NT2/D1 (cell line): ENCODE data around the gene SLC7A6.
A peak's percentile ranks its signal among the peaks of the same experiment; 100 is the strongest.

Experiments used
- DNase-seq: peaks from one replicate; pipeline ENCODE4 v3.0.0-alpha.2; 2011; ENCODE audit warnings: low read depth, low spot score
- H3K27me3 ChIP-seq: 2 replicates; pipeline ENCODE4 v1.6.0; 2011; ENCODE audit warnings: mild to moderate bottlenecking; ENCODE audit not compliant: insufficient read length, insufficient read depth
- H3K36me3 ChIP-seq: 2 replicates; pipeline ENCODE4 v1.6.1; 2011; ENCODE audit warnings: mild to moderate bottlenecking, low read length, mixed read lengths; ENCODE audit not compliant: insufficient read depth, insufficient read length
- H3K4me1 ChIP-seq: 2 replicates; pipeline ENCODE4 v1.5.1; 2011; ENCODE audit not compliant: insufficient read depth, insufficient read length
- H3K4me3 ChIP-seq: 2 replicates; pipeline ENCODE4 v1.5.1; 2011; ENCODE audit warnings: low read depth; ENCODE audit not compliant: insufficient read length
- H3K9ac ChIP-seq: 2 replicates; pipeline ENCODE4 v1.6.0; 2011; ENCODE audit warnings: low read depth; ENCODE audit not compliant: insufficient read length
- H3K9me3 ChIP-seq: 2 replicates; pipeline ENCODE4 v1.5.1; 2011; ENCODE audit warnings: mild to moderate bottlenecking, low read length; ENCODE audit not compliant: insufficient read depth
- SUZ12 ChIP-seq: IDR thresholded peaks from 2 replicates; pipeline ENCODE4 v1.6.1; 2011; ENCODE audit not compliant: insufficient read length, insufficient read depth; ENCODE audit errors: extremely low read depth
- YY1 ChIP-seq: IDR thresholded peaks from 2 replicates; pipeline ENCODE4 v1.6.1; 2011; ENCODE audit not compliant: insufficient read length, insufficient read depth
- ZNF274 ChIP-seq: IDR thresholded peaks from 2 replicates; pipeline ENCODE4 v1.6.1; 2011; ENCODE audit warnings: mild to moderate bottlenecking, low read depth, low read length

Gene SLC7A6

DNA sequence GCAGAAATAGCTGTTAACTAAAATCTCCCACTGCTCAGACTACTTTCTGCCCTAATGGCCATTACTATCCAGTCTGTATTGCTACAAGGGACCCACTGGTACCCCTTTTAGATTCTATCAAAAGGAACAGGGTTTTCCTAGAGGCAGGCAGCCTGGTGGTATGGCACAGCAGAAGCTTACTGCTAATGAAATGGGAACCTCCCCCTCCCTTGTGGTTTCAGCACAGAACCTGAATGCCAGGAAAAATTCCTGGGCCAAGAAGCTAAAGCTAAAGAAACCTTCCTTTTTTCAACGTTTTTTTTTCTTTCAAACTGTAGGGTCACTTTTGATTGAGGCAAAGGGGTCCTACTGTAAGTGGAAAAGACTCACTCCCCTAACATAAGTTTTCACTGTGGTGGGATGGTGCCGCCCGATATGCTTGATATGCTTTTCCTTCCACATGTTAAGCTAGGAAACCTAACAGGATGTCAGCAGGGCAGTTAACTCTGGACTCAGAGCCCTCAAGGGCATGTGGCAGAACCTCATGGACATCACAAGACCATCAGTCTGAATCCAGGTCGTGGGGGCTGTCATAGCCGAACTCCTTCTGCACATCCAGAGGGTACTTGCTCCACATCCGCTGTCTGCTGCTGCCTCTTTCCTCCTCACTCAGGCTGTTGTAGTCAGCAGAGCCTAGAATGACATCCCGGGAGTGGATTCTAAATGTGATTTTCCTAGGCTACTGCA, 36.6 kb downstream of the SLC7A6 start:
- H3K4me1 ChIP-seq = peaks cover 3% of the 10 kb centered on the region
- H3K4me3 ChIP-seq = no peak overlapping the region
- TF ChIP-seq YY1 (no peak), ZNF274 (no peak), SUZ12 (no peak)
- DNase-seq = no peak
- H3K36me3 ChIP-seq = peaks cover 95% of the 10 kb centered on the region
- H3K9ac ChIP-seq = peak overlapping the region; percentile 32
- H3K27me3 ChIP-seq = no peaks in the 10 kb centered on the region
- no peaks in the 10 kb centered on the region for H3K9me3 ChIP-seq

DNA sequence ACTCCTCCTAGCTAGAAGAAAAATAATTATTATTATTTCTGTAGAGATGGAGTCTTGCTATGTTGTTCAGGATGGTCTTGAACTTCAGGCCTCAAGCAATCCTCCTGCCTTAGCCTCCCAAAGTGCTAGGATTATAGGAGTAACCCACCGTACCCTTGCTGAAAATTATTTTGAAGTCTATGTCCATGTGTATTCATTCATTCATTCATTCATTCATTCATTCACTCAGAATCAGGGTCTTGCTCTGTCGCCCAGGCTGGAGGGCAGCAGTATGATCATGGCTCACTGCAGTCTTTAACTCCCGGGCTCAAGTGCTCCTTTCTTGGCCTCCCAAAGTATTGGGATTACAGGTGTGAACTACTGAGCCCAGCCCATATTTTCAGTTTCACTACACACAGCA, 42.3 kb downstream of the SLC7A6 start:
- Histone ChIP-seq H3K4me1 (no peaks in the 10 kb centered on the region), H3K36me3 (peaks cover 75% of the 10 kb centered on the region), H3K9me3 (no peaks in the 10 kb centered on the region), H3K9ac (no peak overlapping the region), H3K27me3 (no peaks in the 10 kb centered on the region), H3K4me3 (no peak overlapping the region)
- no peak for DNase-seq
- TF ChIP-seq YY1 = no peak
- TF ChIP-seq SUZ12 = no peak
- no peak for TF ChIP-seq ZNF274

DNA sequence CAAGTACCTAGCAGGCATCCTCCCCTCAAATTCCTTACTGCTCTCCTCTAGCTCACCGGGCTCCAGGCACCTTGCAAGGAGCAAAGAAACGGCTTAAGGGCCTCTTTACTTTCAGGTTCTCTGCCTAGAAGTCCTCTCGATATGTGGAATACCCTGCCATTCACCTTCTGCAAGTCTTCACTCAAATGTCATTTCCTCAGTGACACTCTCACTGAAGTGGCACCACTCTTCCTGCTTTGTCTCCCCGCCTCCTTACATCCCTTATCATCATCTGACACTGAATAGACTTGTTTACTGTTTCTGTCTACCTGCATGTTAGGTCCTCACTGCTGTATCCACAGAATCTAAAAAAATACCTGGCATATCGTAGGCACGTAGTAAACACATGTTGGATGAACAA, 45.5 kb downstream of the SLC7A6 start:
- Histone ChIP-seq H3K4me3 (peak overlapping the region; percentile 99), H3K27me3 (no peaks in the 10 kb centered on the region), H3K36me3 (peaks cover 65% of the 10 kb centered on the region), H3K9ac (peak overlapping the region; percentile 100), H3K9me3 (no peaks in the 10 kb centered on the region), H3K4me1 (no peaks in the 10 kb centered on the region)
- TF ChIP-seq YY1 (no peak), ZNF274 (no peak), SUZ12 (no peak)
- DNase-seq = no peak

DNA sequence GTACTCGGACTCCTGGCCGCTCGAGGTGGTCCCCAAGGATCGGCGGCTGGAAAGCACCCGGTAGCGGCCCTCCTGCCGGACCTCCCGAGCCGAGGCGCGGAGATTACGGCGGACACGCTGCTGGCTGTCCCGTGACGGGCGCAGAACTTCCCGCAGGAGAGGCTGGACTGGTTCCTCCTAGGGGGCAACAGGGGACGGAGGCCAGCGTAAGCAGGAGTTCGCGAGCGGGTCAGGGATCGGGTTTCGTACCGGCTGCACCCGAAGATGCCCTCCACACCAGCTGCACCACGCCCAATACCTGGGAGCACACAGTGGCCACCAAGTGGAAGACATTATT, 46.1 kb downstream of the SLC7A6 start:
- H3K9me3 ChIP-seq = no peaks in the 10 kb centered on the region
- no peaks in the 10 kb centered on the region for H3K27me3 ChIP-seq
- no peak for DNase-seq
- H3K9ac ChIP-seq = peak overlapping the region; percentile 100
- H3K4me1 ChIP-seq = no peaks in the 10 kb centered on the region
- no peak for TF ChIP-seq SUZ12
- no peak for TF ChIP-seq YY1
- TF ChIP-seq ZNF274 = no peak
- H3K36me3 ChIP-seq = peaks cover 60% of the 10 kb centered on the region
- peak overlapping the region; percentile 99 for H3K4me3 ChIP-seq

DNA sequence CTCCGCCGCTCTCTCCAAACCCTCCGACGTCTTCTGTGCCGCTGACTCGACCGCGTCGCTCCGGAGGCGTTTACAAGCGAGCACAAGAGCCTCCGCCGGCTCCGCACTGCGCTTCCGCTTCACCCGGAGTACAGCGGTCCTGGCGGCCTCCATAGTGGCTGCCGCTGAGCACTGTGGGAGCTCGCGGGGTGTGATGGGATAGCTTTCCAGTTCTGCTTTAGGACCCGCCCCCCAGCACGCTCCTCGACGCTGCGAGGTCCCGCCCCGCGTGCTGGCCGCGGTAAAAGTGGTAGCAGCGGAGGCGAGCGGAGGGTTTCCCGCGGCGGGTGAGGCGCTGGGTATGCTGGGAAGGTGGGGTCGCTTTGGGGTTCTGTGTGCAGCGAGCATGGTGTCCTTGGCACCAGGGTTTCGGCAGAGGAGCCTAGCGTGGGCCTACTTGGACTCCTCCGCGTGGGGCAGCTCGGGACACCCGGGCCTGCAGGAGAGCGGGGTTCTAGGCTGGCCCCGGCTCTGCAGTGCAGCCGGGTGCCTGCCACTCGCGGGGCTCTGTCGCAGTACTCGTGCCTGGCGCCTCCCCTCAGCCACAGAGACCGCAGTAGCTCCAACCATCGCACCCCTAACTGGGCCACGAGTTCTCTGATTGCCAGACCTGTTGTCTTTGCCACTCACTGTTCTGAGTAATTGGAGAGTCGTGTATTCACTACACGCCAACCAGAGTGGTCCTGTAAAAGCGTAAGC, 46.6 kb downstream of the SLC7A6 start, which contains the start of the genes PRMT7 and SLC7A6OS:
TSS of gene PRMT7 (plus strand) at position 246 of the 738 bp plus-strand sequence. CDS start 4,961 bp downstream, outside the sequence.
TSS of gene SLC7A6OS (minus strand) at position 173 of the 738 bp plus-strand sequence. CDS start at position 153, 20 bp downstream.
- DNase-seq = peak; percentile 90

DNA sequence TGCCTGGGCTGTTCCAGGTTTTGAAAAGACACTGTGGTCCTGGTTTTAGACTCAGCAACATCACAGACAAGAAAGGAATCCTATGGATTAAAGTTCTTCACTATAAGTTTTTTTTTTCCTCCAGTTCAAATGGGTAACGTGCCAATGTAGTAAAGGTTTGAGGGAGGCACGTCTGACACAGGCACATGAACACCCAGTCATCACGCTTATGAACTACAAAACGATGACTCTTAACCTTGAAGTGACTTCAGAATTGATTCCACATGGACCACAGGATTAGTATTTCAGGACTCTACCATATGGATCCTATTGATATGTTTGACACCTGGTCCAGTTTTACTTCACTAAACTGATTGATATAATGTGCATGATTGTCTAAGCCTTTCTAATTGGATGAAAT, 48.8 kb downstream of the SLC7A6 start:
- Histone ChIP-seq H3K4me3 (no peak overlapping the region), H3K9me3 (no peaks in the 10 kb centered on the region), H3K9ac (no peak overlapping the region), H3K36me3 (peaks cover 58% of the 10 kb centered on the region), H3K27me3 (no peaks in the 10 kb centered on the region), H3K4me1 (no peaks in the 10 kb centered on the region)
- no peak for DNase-seq
- no peak for TF ChIP-seq YY1

More for the DNA sequence above, 46.6 kb downstream of the SLC7A6 start, which contains the start of the genes PRMT7 and SLC7A6OS:
- no peaks in the 10 kb centered on the region for H3K4me1 ChIP-seq
- TF ChIP-seq ZNF274 (no peak), SUZ12 (no peak), YY1 (peak; percentile 87)
- H3K9ac ChIP-seq = peak within 1 kb of the TSS; percentile 100
- H3K36me3 ChIP-seq = peaks cover 60% of the 10 kb centered on the region
- peak within 1 kb of the TSS; percentile 99 for H3K4me3 ChIP-seq
- no peaks in the 10 kb centered on the region for H3K27me3 ChIP-seq
- H3K9me3 ChIP-seq = no peaks in the 10 kb centered on the region

DNA sequence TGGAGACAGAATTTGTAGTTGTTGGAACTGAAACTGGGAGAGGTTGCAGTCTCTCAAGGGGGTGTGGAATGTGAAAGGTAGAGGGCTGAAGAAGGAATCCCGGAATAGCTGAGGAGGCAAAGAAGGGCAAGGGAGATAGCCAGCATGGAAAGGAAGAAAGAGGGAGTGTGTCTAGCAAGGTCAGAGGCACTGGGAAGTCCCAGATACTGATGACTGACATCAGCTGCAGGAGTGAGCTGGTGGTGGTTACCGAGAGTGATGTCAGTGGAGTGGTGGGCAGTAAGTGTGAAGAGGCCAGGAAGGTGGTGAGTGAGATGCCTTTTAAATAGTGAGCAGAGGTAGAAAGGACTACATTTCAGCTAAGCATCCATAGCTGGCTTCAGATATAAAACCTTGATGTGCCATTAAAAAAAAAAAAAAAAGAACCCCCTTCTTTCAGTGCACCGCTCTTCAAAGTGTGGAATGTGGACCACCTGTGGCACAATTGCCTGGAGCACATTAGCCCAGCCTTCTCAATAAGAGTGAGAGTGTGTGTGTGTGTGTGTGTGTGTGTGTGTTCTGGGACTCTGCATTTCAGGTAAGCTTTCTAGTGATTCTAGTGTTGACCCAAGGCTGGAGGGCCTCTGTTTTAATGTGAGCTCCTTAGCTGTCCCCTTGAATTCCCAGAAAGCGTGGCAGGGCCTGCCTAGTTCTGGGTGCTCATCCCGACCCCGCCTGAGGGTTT, 55.0 kb downstream of the SLC7A6 start:
- Histone ChIP-seq H3K9ac (no peak overlapping the region), H3K9me3 (no peaks in the 10 kb centered on the region), H3K36me3 (peaks cover 76% of the 10 kb centered on the region), H3K27me3 (no peaks in the 10 kb centered on the region), H3K4me1 (no peaks in the 10 kb centered on the region), H3K4me3 (no peak overlapping the region)
- no peak for TF ChIP-seq ZNF274
- no peak for TF ChIP-seq SUZ12
- no peak for TF ChIP-seq YY1
- DNase-seq = no peak
